GM12873 (cell line): ENCODE data around the gene TTC7B.

Experiments used
- CTCF ChIP-seq: IDR thresholded peaks from 2 replicates; pipeline ENCODE4 v1.5.1; 2012; ENCODE audit warnings: low read depth, mild to moderate bottlenecking, moderate library complexity, low read length, control low read depth; ENCODE audit not compliant: insufficient read depth; ENCODE audit errors: missing control alignments

The TTC7B gene

GRCh38 chr14:90669731-90670130, 146.5 kb downstream of the TTC7B start:
- TF ChIP-seq CTCF = no peak

DNA sequence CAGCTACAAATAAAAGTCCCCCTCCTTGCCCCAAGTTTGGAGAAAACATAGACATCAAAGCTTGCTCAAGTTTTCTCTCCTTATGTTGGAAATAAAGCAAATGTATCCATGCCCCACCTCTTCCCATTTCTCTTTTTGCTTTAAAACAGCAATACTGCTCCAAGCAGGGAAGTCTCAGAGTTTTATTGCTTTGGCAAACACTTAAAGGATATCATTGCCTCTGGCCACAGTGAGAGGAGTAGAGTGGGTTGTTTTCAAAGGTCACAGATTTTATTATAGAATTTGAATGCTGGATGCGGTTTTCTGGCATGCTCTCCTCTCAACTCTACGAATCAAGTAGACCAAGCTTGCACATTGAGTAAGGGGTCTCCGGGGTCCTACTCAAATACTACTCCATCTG, 149.7 kb downstream of the TTC7B start:
- TF ChIP-seq CTCF = no peak

GRCh38 chr14:90665321-90666000, 150.8 kb downstream of the TTC7B start:
- TF ChIP-seq CTCF = no peak

- no peak for TF ChIP-seq CTCF
Observed at GRCh38 chr14:90664911-90665310, 151.3 kb downstream of the TTC7B start.

DNA sequence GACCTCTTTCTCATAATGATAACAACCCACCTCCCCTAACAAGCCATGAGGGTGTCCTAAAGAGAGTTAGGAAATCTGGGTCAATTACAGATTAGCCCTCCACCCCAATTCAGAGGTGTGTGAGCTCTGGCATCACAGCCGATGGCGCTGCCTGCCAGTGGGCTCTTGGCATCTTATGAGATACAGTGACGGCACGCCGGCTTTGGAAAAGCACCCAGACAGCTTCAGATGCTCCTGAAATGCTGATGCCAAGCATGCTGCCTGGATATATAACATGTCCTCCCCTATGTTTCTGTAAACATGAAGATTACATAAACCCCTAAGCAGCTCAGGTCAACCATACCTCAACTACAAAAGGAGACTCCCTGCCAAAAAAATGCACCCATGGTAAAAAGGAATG, 152.6 kb downstream of the TTC7B start:
- no peak for TF ChIP-seq CTCF

- TF ChIP-seq CTCF = no peak
Observed at GRCh38 chr14:90663140-90663539, 153.1 kb downstream of the TTC7B start.

DNA sequence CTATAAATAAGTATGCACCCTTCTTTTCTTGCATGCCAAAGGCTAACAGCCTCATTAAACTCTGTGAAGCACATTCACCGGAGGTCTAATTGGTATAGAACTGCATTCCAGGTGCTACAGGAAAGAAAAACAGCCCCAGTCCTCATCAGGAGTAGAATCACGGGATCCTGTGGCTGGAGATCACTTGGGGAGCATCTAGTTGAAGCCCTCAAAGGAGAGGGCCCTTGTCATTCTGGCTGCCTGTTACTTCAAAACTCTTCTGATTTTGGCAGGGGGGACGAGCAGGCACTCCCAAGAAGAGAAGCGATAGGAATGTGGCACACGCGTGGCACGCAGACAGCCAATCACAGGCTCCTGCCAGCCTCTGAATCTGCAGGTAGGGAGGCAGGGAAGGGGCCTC, 154.4 kb downstream of the TTC7B start:
- TF ChIP-seq CTCF = no peak
